HepG2 (cell line): Measurements from ENCODE around the gene GPR25. TPM values are rescaled to one million over a fixed set of nuclear protein-coding genes. Genes with fewer than 3 reads are reported as not detected.

Experiments
- ADNP ChIP-seq: sonication (generic); formaldehyde crosslinking; IDR thresholded peaks from 2 replicates; pipeline ENCODE4 v1.4.0; 2020; ENCODE audit warnings: missing genetic modification reagents
- BHLHE40 ChIP-seq: IDR thresholded peaks from 2 replicates; pipeline ENCODE4 v1.6.1; 2011; ENCODE audit warnings: low read length, improper control_type of control experiment
- CC2D1A ChIP-seq: sonication (generic); formaldehyde crosslinking; IDR thresholded peaks from 2 replicates; pipeline ENCODE4 v1.8.1; 2023; ENCODE audit warnings: mild to moderate bottlenecking, missing genetic modification reagents
- ELF3 ChIP-seq: IDR thresholded peaks from 2 replicates; pipeline ENCODE4 v1.6.1; 2016; ENCODE audit warnings: missing genetic modification reagents, missing compliant biosample characterization
- RARG ChIP-seq: sonication (generic); formaldehyde crosslinking; IDR thresholded peaks from 2 replicates; pipeline ENCODE4 v1.4.0; 2020; ENCODE audit warnings: low read depth, mild to moderate bottlenecking, missing genetic modification reagents
- ZFX ChIP-seq: sonication (generic); formaldehyde crosslinking; IDR thresholded peaks from 2 replicates; pipeline ENCODE4 v1.4.0; 2020; ENCODE audit warnings: mild to moderate bottlenecking, low read depth, missing genetic modification reagents, moderate library complexity
- ZNF501 ChIP-seq: sonication (generic); formaldehyde crosslinking; IDR thresholded peaks from 2 replicates; pipeline ENCODE4 v1.5.1; 2020; ENCODE audit warnings: mild to moderate bottlenecking, moderate library complexity, missing genetic modification reagents
- polyA plus RNA-seq, 8 experiments: library from polyadenylated mRNA; depleted of rRNA in 3 of 8; stranded (reverse) in 7 of 8; unstranded in 1 of 8; fragments of >200 nt; fragmentation: Illumina TruSeq in 4 of 8; extraction: Trizol in 4 of 8; gene quantifications; 2 replicates each; pipeline versions ENCODE4 v1.2.1 to v1.2.3, GENCODE V29; 2011 to 2016; ENCODE audit warnings: low read depth in 4 of 8, missing spikeins in 1 of 8, mixed read lengths in 1 of 8; ENCODE audit not compliant: insufficient read depth in 1 of 8
- total RNA-seq, 5 experiments: library from RNA; depleted of rRNA; stranded (reverse); fragments of >200 nt; fragmentation: Illumina TruSeq; extraction: Trizol; gene quantifications; 2 replicates each; pipeline ENCODE4 v1.2.3, GENCODE V29; 2016; ENCODE audit warnings: low read depth in 1 of 5
- TF ChIP-seq, protein P1 (sequence below): sonication (generic); formaldehyde crosslinking; conservative IDR thresholded peaks from 2 replicates; pipeline ENCODE4 v1.4.0; 2020; ENCODE audit warnings: missing genetic modification reagents
- TF ChIP-seq, protein P2 (sequence below), 2 experiments: fragments of 450-650 bp in 1 of 2; sonication (generic) in 1 of 2; formaldehyde crosslinking; IDR thresholded peaks; 2 replicates each; pipeline versions ENCODE4 v1.5.0 to v1.8.0; 2020 to 2022; ENCODE audit warnings: mild to moderate bottlenecking in 1 of 2, missing genetic modification reagents in 1 of 2
- TF ChIP-seq, protein P3 (sequence below): sonication (generic); formaldehyde crosslinking; IDR thresholded peaks from 2 replicates; pipeline ENCODE4 v1.4.0; 2020; ENCODE audit warnings: mild to moderate bottlenecking, low read depth, missing genetic modification reagents
- TF ChIP-seq, protein P4 (sequence below): sonication (generic); formaldehyde crosslinking; IDR thresholded peaks from 2 replicates; pipeline ENCODE4 v1.4.0; 2020; ENCODE audit warnings: missing genetic modification reagents
- TF ChIP-seq, protein P5 (sequence below): sonication (generic); formaldehyde crosslinking; IDR thresholded peaks from 2 replicates; pipeline ENCODE4 v1.5.1; 2020; ENCODE audit warnings: mild to moderate bottlenecking, missing genetic modification reagents, moderate library complexity
- TF ChIP-seq, protein P6 (sequence below): fragments of 450-650 bp; IDR thresholded peaks from 2 replicates; pipeline ENCODE4 v1.6.1; 2017; ENCODE audit warnings: mild to moderate bottlenecking
- TF ChIP-seq, protein P7 (sequence below): sonication (generic); formaldehyde crosslinking; IDR thresholded peaks from 2 replicates; pipeline ENCODE4 v1.8.1; 2023; ENCODE audit warnings: missing genetic modification reagents, mild to moderate bottlenecking, borderline replicate concordance

GPR25 gene
- total and polyA plus RNA-seq, 2 of the 13 experiments (the other 11 are each of a cell fraction or from before 2014, with no cell fraction given) = not detected

DNA sequence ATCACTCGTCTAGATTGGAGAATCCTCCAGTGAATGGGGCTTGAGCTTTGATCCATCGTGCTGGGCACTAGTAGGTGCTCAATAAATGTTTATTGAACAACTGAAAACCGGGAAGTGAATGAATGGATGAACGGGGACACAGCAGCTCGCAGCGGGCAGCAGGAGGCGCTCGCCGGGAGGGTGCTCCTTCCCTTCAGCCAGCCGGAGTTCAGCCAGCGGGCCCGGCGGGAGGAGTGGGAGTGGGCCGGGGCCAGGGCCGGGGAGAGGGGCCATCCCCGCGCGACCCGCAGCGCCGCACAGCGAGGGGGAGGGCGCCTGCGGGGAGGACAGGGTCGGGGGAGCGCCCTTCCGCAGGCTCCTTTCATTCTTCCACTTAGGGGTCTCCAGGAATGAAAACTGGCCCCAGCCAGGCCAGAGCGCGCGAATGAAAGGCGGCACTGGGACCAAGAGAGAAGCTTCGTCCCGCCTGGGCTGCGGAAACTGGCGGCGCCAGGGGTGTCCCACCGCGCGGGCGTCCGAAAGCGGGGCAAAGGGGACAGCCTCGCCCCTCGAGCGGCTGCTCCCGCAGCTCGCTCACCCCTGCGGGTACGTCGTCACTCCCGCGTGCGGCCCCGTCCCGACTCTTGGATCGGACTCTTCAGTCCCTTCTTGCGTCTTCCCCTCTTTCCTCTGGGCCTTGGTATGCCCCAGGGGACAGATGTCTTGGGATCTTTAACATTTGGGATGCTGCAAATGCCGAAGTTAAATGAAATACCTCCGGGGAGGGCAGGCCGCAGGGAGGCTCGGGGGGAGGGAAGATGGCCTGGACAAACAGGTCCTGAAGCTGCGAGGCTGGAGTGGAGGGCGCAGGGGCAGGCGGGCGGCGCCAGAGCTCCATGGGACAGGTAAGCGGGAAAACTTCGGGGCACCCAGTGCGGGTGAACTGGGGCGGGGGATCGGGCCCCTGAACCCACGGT lies 18.3 kb downstream of the GPR25 start (continued):
- TF ChIP-seq, protein P1, sequence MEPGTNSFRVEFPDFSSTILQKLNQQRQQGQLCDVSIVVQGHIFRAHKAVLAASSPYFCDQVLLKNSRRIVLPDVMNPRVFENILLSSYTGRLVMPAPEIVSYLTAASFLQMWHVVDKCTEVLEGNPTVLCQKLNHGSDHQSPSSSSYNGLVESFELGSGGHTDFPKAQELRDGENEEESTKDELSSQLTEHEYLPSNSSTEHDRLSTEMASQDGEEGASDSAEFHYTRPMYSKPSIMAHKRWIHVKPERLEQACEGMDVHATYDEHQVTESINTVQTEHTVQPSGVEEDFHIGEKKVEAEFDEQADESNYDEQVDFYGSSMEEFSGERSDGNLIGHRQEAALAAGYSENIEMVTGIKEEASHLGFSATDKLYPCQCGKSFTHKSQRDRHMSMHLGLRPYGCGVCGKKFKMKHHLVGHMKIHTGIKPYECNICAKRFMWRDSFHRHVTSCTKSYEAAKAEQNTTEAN (CRISPR knock-in tag) = peak; percentile 32; the same call in 1 of the 2 replicates
- TF ChIP-seq ZFX (CRISPR knock-in tag) (peak; percentile 80), ELF3 (peak; percentile 45; the same call in 1 of the 2 replicates), BHLHE40 (peak; percentile 89), ADNP (CRISPR knock-in tag) (peak; percentile 60; the same call in 1 of the 2 replicates), CC2D1A (0 out of 2 replicates have a peak, but pooled peaks have one; percentile 21), ZNF501 (CRISPR knock-in tag) (peak; percentile 78), RARG (CRISPR knock-in tag) (no peak)
- TF ChIP-seq, protein P2, sequence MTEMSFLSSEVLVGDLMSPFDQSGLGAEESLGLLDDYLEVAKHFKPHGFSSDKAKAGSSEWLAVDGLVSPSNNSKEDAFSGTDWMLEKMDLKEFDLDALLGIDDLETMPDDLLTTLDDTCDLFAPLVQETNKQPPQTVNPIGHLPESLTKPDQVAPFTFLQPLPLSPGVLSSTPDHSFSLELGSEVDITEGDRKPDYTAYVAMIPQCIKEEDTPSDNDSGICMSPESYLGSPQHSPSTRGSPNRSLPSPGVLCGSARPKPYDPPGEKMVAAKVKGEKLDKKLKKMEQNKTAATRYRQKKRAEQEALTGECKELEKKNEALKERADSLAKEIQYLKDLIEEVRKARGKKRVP (CRISPR knock-in tag; IDR thresholded peaks at IDR 0.05) = peak in 1 of 2 experiments; percentile 32; a peak in 1 of 4 replicates
- TF ChIP-seq, protein P3, sequence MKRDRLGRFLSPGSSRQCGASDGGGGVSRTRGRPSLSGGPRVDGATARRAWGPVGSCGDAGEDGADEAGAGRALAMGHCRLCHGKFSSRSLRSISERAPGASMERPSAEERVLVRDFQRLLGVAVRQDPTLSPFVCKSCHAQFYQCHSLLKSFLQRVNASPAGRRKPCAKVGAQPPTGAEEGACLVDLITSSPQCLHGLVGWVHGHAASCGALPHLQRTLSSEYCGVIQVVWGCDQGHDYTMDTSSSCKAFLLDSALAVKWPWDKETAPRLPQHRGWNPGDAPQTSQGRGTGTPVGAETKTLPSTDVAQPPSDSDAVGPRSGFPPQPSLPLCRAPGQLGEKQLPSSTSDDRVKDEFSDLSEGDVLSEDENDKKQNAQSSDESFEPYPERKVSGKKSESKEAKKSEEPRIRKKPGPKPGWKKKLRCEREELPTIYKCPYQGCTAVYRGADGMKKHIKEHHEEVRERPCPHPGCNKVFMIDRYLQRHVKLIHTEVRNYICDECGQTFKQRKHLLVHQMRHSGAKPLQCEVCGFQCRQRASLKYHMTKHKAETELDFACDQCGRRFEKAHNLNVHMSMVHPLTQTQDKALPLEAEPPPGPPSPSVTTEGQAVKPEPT (CRISPR knock-in tag) = no peak
- TF ChIP-seq, protein P4, sequence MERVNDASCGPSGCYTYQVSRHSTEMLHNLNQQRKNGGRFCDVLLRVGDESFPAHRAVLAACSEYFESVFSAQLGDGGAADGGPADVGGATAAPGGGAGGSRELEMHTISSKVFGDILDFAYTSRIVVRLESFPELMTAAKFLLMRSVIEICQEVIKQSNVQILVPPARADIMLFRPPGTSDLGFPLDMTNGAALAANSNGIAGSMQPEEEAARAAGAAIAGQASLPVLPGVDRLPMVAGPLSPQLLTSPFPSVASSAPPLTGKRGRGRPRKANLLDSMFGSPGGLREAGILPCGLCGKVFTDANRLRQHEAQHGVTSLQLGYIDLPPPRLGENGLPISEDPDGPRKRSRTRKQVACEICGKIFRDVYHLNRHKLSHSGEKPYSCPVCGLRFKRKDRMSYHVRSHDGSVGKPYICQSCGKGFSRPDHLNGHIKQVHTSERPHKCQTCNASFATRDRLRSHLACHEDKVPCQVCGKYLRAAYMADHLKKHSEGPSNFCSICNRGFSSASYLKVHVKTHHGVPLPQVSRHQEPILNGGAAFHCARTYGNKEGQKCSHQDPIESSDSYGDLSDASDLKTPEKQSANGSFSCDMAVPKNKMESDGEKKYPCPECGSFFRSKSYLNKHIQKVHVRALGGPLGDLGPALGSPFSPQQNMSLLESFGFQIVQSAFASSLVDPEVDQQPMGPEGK (CRISPR knock-in tag) = peak; percentile 72
- TF ChIP-seq, protein P5, sequence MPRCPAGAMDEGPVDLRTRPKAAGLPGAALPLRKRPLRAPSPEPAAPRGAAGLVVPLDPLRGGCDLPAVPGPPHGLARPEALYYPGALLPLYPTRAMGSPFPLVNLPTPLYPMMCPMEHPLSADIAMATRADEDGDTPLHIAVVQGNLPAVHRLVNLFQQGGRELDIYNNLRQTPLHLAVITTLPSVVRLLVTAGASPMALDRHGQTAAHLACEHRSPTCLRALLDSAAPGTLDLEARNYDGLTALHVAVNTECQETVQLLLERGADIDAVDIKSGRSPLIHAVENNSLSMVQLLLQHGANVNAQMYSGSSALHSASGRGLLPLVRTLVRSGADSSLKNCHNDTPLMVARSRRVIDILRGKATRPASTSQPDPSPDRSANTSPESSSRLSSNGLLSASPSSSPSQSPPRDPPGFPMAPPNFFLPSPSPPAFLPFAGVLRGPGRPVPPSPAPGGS = no peak; the same call in 1 of the 2 replicates
- TF ChIP-seq, protein P6, sequence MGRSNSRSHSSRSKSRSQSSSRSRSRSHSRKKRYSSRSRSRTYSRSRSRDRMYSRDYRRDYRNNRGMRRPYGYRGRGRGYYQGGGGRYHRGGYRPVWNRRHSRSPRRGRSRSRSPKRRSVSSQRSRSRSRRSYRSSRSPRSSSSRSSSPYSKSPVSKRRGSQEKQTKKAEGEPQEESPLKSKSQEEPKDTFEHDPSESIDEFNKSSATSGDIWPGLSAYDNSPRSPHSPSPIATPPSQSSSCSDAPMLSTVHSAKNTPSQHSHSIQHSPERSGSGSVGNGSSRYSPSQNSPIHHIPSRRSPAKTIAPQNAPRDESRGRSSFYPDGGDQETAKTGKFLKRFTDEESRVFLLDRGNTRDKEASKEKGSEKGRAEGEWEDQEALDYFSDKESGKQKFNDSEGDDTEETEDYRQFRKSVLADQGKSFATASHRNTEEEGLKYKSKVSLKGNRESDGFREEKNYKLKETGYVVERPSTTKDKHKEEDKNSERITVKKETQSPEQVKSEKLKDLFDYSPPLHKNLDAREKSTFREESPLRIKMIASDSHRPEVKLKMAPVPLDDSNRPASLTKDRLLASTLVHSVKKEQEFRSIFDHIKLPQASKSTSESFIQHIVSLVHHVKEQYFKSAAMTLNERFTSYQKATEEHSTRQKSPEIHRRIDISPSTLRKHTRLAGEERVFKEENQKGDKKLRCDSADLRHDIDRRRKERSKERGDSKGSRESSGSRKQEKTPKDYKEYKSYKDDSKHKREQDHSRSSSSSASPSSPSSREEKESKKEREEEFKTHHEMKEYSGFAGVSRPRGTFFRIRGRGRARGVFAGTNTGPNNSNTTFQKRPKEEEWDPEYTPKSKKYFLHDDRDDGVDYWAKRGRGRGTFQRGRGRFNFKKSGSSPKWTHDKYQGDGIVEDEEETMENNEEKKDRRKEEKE = no peak
- TF ChIP-seq, protein P7, sequence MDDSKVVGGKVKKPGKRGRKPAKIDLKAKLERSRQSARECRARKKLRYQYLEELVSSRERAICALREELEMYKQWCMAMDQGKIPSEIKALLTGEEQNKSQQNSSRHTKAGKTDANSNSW (CRISPR knock-in tag) = no peak
